Gastrocnemius medialis (tissue), 4 donors: ENCODE measurements around the gene DOCK6. TPM values are rescaled to one million over a fixed set of nuclear protein-coding genes. Genes with fewer than 3 reads are reported as not detected.

Experiments
- ATAC-seq, 2 donors: fragments of 150-250 bp; one replicate each; pipeline ENCODE4 v1.9.1; 2016
- DNase-seq, 2 donors: peaks; one replicate each; pipeline ENCODE4 v3.0.0-alpha.2; 2019
- H3K27ac ChIP-seq, 4 donors: fragments of 200-600 bp; sonication (generic); 1 replicate in 1 of 4; 2 replicates in 3 of 4; pipeline ENCODE4 v1.5.1; 2016 to 2018; ENCODE audit warnings: mild to moderate bottlenecking in 2 of 4, moderate library complexity in 1 of 4
- H3K27me3 ChIP-seq, 3 donors: fragments of 200-600 bp; sonication (generic) in 2 of 3; 1 replicate in 1 of 3; 2 replicates in 2 of 3; pipeline versions ENCODE4 v1.5.1 to v1.6.0; 2016 to 2019; ENCODE audit warnings: mild to moderate bottlenecking in 1 of 3, moderate library complexity in 1 of 3
- H3K36me3 ChIP-seq, 2 donors: fragments of 200-600 bp; sonication (generic) in 1 of 2; one replicate each; pipeline ENCODE4 v1.5.1; 2017 to 2018
- H3K4me1 ChIP-seq, 2 donors: fragments of 200-600 bp; sonication (generic) in 1 of 2; one replicate each; pipeline ENCODE4 v1.5.1; 2016 to 2017; ENCODE audit warnings: mild to moderate bottlenecking in 2 of 2
- H3K4me3 ChIP-seq, 4 donors: fragments of 200-600 bp; sonication (generic) in 3 of 4; 1 replicate in 1 of 4; 2 replicates in 3 of 4; pipeline ENCODE4 v1.5.1; 2016 to 2019; ENCODE audit warnings: mild to moderate bottlenecking in 2 of 4
- H3K9me3 ChIP-seq, 3 donors: fragments of 200-600 bp; sonication (generic) in 2 of 3; 1 replicate in 1 of 3; 2 replicates in 2 of 3; pipeline ENCODE4 v1.5.1; 2016 to 2019
- CTCF ChIP-seq, 5 experiments: fragments of 450-650 bp in 3 of 5; fragments of 200-600 bp in 2 of 5; sonication (generic) in 2 of 5; IDR thresholded peaks in 4 of 5; conservative IDR thresholded peaks in 1 of 5; 1 replicate in 4 of 5; 2 replicates in 1 of 5; pipeline ENCODE4 v1.5.1; 2016 to 2019; ENCODE audit warnings: antibody characterized with exemption in 5 of 5, mild to moderate bottlenecking in 3 of 5, moderate library complexity in 3 of 5
- POLR2A ChIP-seq, 2 donors: fragments of 450-650 bp; IDR thresholded peaks; one replicate each; pipeline ENCODE4 v1.6.1; 2017; ENCODE audit warnings: antibody characterized with exemption in 2 of 2, mild to moderate bottlenecking in 2 of 2, moderate library complexity in 2 of 2
- in situ Hi-C, 4 donors: fragments of 200-750 bp; cut with MboI; loops; one replicate each; pipeline versions ENCODE4 v1.15.0 to v1.8.0; 2017; ENCODE audit warnings: low sequenced_read_pairs in 4 of 4
- intact Hi-C: fragments of 100-400 bp; cut with DNase I; formaldehyde crosslinking; loops from one replicate; pipeline ENCODE4 v1.15.1; 2023; ENCODE audit warnings: low total_unique reads
- total RNA-seq, 4 donors: library from RNA; depleted of rRNA; stranded (reverse); fragments of >200 nt; gene quantifications; one replicate each; pipeline versions ENCODE4 v1.1.0 to v1.2.3, GENCODE V29; 2016

The DOCK6 gene
- total RNA-seq, 4 donors from 2014 or later = 4.7 to 9.6 (median 5.8) TPM

- in situ Hi-C loops = no loop called here
- TF ChIP-seq CTCF (IDR thresholded peaks at IDR 0.05 in 4 of 5, conservative IDR thresholded peaks at IDR 0.05 in 1 of 5) (no peak), POLR2A (IDR thresholded peaks at IDR 0.05) (no peak)
- ATAC-seq (no peak), DNase-seq (no peak)
- intact Hi-C loops = loop anchor here (5.0 kb wide), 1 partner anchor 347 kb away; no protein-coding TSS in a partner anchor
- Histone ChIP-seq H3K27me3 (no peaks in the 10 kb centered on the region), H3K9me3 (no peaks in the 10 kb centered on the region), H3K27ac (no peak overlapping the region), H3K4me3 (no peak overlapping the region), H3K4me1 (no peaks in the 10 kb centered on the region), H3K36me3 (peaks cover 0 to 16% of the 10 kb centered on the region in 2 donors)
Measured at GRCh38 chr19:11240008-11240444, 22.3 kb downstream of the DOCK6 start.

- DNase-seq (no peak), ATAC-seq (no peak)
- no peaks in the 10 kb centered on the region for H3K4me1 ChIP-seq
- in situ Hi-C loops (no loop called here), intact Hi-C loops (no loop called here)
- H3K27ac ChIP-seq = no peak within 1 kb of the TSS
- H3K4me3 ChIP-seq = no peak within 1 kb of the TSS
- H3K9me3 ChIP-seq = no peaks in the 10 kb centered on the region
- no peaks in the 10 kb centered on the region for H3K27me3 ChIP-seq
- TF ChIP-seq POLR2A (IDR thresholded peaks at IDR 0.05) (no peak), CTCF (IDR thresholded peaks at IDR 0.05 in 4 of 5, conservative IDR thresholded peaks at IDR 0.05 in 1 of 5) (no peak)
- H3K36me3 ChIP-seq = peaks cover 0 to 16% of the 10 kb centered on the region in 2 donors
Measured at GRCh38 chr19:11239377-11240000, 22.8 kb downstream of the DOCK6 start, which contains the start of gene ANGPTL8. ANGPTL8 (plus strand) TSS chr19:11239619; CDS start chr19:11239638, 19 bp downstream.

- Histone ChIP-seq H3K9me3 (no peaks in the 10 kb centered on the region), H3K36me3 (peaks cover 0 to 16% of the 10 kb centered on the region in 2 donors), H3K4me1 (no peaks in the 10 kb centered on the region), H3K27me3 (no peaks in the 10 kb centered on the region), H3K27ac (no peak overlapping the region), H3K4me3 (no peak overlapping the region)
- ATAC-seq = no peak
- TF ChIP-seq POLR2A (IDR thresholded peaks at IDR 0.05) = no peak
- no peak for TF ChIP-seq CTCF (IDR thresholded peaks at IDR 0.05 in 4 of 5, conservative IDR thresholded peaks at IDR 0.05 in 1 of 5)
- in situ Hi-C loops = no loop called here
- DNase-seq = no peak
- intact Hi-C loops = no loop called here
Measured at GRCh38 chr19:11238781-11239376, 23.4 kb downstream of the DOCK6 start.

GRCh38 chr19:11238041-11238440 lies 24.3 kb downstream of the DOCK6 start:
- Histone ChIP-seq H3K27ac (no peak overlapping the region), H3K4me3 (no peak overlapping the region), H3K4me1 (no peaks in the 10 kb centered on the region), H3K36me3 (peaks cover 0 to 16% of the 10 kb centered on the region in 2 donors), H3K27me3 (no peaks in the 10 kb centered on the region), H3K9me3 (no peaks in the 10 kb centered on the region)
- no peak for ATAC-seq
- intact Hi-C loops (no loop called here), in situ Hi-C loops (no loop called here)
- no peak for DNase-seq
- TF ChIP-seq CTCF (IDR thresholded peaks at IDR 0.05 in 4 of 5, conservative IDR thresholded peaks at IDR 0.05 in 1 of 5) = no peak
- TF ChIP-seq POLR2A (IDR thresholded peaks at IDR 0.05) = no peak
